GM13976 (cell line): ENCODE data around the gene GTF2F2.

Source experiments
- DNase-seq: peaks from one replicate; pipeline ENCODE4 v3.0.0; 2012; ENCODE audit warnings: low spot score
- CTCF ChIP-seq: IDR thresholded peaks from 2 replicates; pipeline ENCODE4 v1.5.1; 2012; ENCODE audit warnings: borderline replicate concordance, mild to moderate bottlenecking; ENCODE audit not compliant: insufficient read depth; ENCODE audit errors: extremely low read depth, missing control alignments, control extremely low read depth
- in situ Hi-C: fragments of 300-500 bp; cut with MboI; formaldehyde crosslinking; loops from one replicate; pipeline ENCODE4 v1.12.0; 2022; ENCODE audit warnings: low sequenced_read_pairs, mixed read lengths, inconsistent platforms; ENCODE audit not compliant: unreplicated experiment

GTF2F2 gene

GRCh38 chr13:45086484-45086883 lies 33.8 kb upstream of the GTF2F2 start:
- in situ Hi-C loops: no loop called here
- TF ChIP-seq CTCF: no peak
- DNase-seq: no peak

GRCh38 chr13:45092663-45093062 lies 27.6 kb upstream of the GTF2F2 start:
- TF ChIP-seq CTCF: no peak
- in situ Hi-C loops: no loop called here
- no peak for DNase-seq

GRCh38 chr13:45100573-45101262 lies 19.6 kb upstream of the GTF2F2 start:
- in situ Hi-C loops: no loop called here
- no peak for TF ChIP-seq CTCF
- no peak for DNase-seq

- in situ Hi-C loops: no loop called here
- DNase-seq: no peak
- no peak for TF ChIP-seq CTCF
Measured at GRCh38 chr13:45101327-45102018, 18.8 kb upstream of the GTF2F2 start.

GRCh38 chr13:45102136-45102507 lies 18.2 kb upstream of the GTF2F2 start:
- in situ Hi-C loops: no loop called here
- no peak for TF ChIP-seq CTCF
- no peak for DNase-seq

- DNase-seq: no peak
- TF ChIP-seq CTCF: no peak
- in situ Hi-C loops: no loop called here
Measured at GRCh38 chr13:45103449-45103848, 16.9 kb upstream of the GTF2F2 start.
